Neural cell (in vitro differentiated cells): ENCODE data around the gene WFS1. TPM values are rescaled to one million over a fixed set of nuclear protein-coding genes. Genes with fewer than 3 reads are reported as not detected.

Source experiments
- H2AFZ ChIP-seq: fragments of 200-600, 300-800 bp; sonication (generic), shearing (Covaris generic); 2 replicates; pipeline ENCODE4 v1.6.0; 2014; ENCODE audit warnings: low read depth, mild to moderate bottlenecking, antibody characterized with exemption, low read length, moderate library complexity
- H3F3A ChIP-seq: fragments of 200-600 bp; shearing (Covaris generic); 2 replicates; pipeline ENCODE4 v1.6.1; 2016; ENCODE audit warnings: mild to moderate bottlenecking, moderate library complexity, mixed read lengths, antibody characterized with exemption, low read length; ENCODE audit not compliant: insufficient read depth, poor library complexity, severe bottlenecking
- H3K27ac ChIP-seq: fragments of 200-600, 300-800 bp; sonication (generic), shearing (Covaris generic); 2 replicates; pipeline ENCODE4 v1.5.1; 2014; ENCODE audit warnings: mild to moderate bottlenecking, low read length, moderate library complexity
- H3K27me3 ChIP-seq: fragments of 300-800, 200-600 bp; sonication (generic), shearing (Covaris generic); 2 replicates; pipeline ENCODE4 v1.6.0; 2014; ENCODE audit warnings: mild to moderate bottlenecking, low read depth, low read length, moderate library complexity; ENCODE audit not compliant: insufficient read depth
- H3K36me3 ChIP-seq: fragments of 300-800, 200-600 bp; sonication (generic), shearing (Covaris generic); 2 replicates; pipeline ENCODE4 v1.5.1; 2014; ENCODE audit warnings: mild to moderate bottlenecking, antibody characterized with exemption, low read length, moderate library complexity; ENCODE audit not compliant: insufficient read depth
- H3K4me2 ChIP-seq: fragments of 300-800, 200-600 bp; sonication (generic), shearing (Covaris generic); 2 replicates; pipeline ENCODE4 v1.6.0; 2014; ENCODE audit warnings: mild to moderate bottlenecking, low read length
- H3K4me3 ChIP-seq: fragments of 300-800, 200-600 bp; sonication (generic), shearing (Covaris generic); 2 replicates; pipeline ENCODE4 v1.5.1; 2014; ENCODE audit warnings: mild to moderate bottlenecking, low read length, moderate library complexity
- H3K79me2 ChIP-seq: fragments of 200-600 bp; shearing (Covaris generic); replicated peaks from 2 replicates; pipeline ENCODE4 v1.6.0; 2014; ENCODE audit warnings: mild to moderate bottlenecking, low read length, moderate library complexity; ENCODE audit not compliant: insufficient read depth
- H3K9ac ChIP-seq: fragments of 300-800, 200-600 bp; sonication (generic), shearing (Covaris generic); 2 replicates; pipeline ENCODE4 v1.6.1; 2016; ENCODE audit warnings: mild to moderate bottlenecking, low read length, mixed read lengths
- H3K9me2 ChIP-seq: fragments of 200-600 bp; shearing (Covaris generic); 2 replicates; pipeline ENCODE4 v1.6.1; 2016; ENCODE audit warnings: mild to moderate bottlenecking, low read length, mixed read lengths; ENCODE audit not compliant: insufficient read depth
- H3K9me3 ChIP-seq: fragments of 200-600, 300-800 bp; sonication (generic), shearing (Covaris generic); 2 replicates; pipeline ENCODE4 v1.6.1; 2016; ENCODE audit warnings: mild to moderate bottlenecking, mixed run types, low read length, moderate library complexity, mixed read lengths
- H4K20me1 ChIP-seq: fragments of 200-600 bp; shearing (Covaris generic); 2 replicates; pipeline ENCODE4 v1.6.1; 2016; ENCODE audit warnings: mild to moderate bottlenecking, mixed run types; ENCODE audit not compliant: insufficient read depth
- CTCF ChIP-seq: fragments of 450-650 bp; IDR thresholded peaks from 2 replicates; pipeline ENCODE4 v1.5.1; 2014; ENCODE audit warnings: antibody characterized with exemption, mild to moderate bottlenecking, moderate library complexity; ENCODE audit not compliant: poor library complexity, severe bottlenecking
- EP300 ChIP-seq: fragments of 450-650 bp; conservative IDR thresholded peaks from 2 replicates; pipeline ENCODE4 v1.6.1; 2014; ENCODE audit warnings: antibody characterized with exemption, mild to moderate bottlenecking, moderate library complexity; ENCODE audit not compliant: poor library complexity, severe bottlenecking
- EZH2 ChIP-seq: fragments of 200-600, 300-800 bp; shearing (Covaris generic), sonication (generic); IDR thresholded peaks from 2 replicates; pipeline ENCODE4 v1.6.1; 2014; ENCODE audit warnings: antibody characterized with exemption, low read length, borderline replicate concordance, mild to moderate bottlenecking; ENCODE audit not compliant: insufficient read depth, poor library complexity, severe bottlenecking
- MXI1 ChIP-seq: fragments of 450-650 bp; conservative IDR thresholded peaks from 2 replicates; pipeline ENCODE4 v1.6.1; 2014; ENCODE audit warnings: antibody characterized with exemption, mild to moderate bottlenecking; ENCODE audit not compliant: poor library complexity, severe bottlenecking
- POLR2AphosphoS5 ChIP-seq: IDR thresholded peaks from 2 replicates; pipeline ENCODE4 v1.6.1; 2012
- RAD21 ChIP-seq: fragments of 450-650 bp; conservative IDR thresholded peaks from 2 replicates; pipeline ENCODE4 v1.6.1; 2014; ENCODE audit warnings: antibody characterized with exemption, mild to moderate bottlenecking, moderate library complexity
- SMC3 ChIP-seq: fragments of 450-650 bp; conservative IDR thresholded peaks from 2 replicates; pipeline ENCODE4 v1.6.1; 2014; ENCODE audit warnings: antibody characterized with exemption, mild to moderate bottlenecking, moderate library complexity; ENCODE audit not compliant: poor library complexity
- TAF1 ChIP-seq: IDR thresholded peaks from 2 replicates; pipeline ENCODE4 v1.6.1; 2012; ENCODE audit warnings: low read depth
- polyA plus RNA-seq: library from polyadenylated mRNA; depleted of rRNA; stranded (reverse); fragments of >200 nt; gene quantifications from 2 replicates; pipeline ENCODE4 v1.2.3, GENCODE V29; 2014
- TF ChIP-seq, protein P1 (sequence below): IDR thresholded peaks from 2 replicates; pipeline ENCODE4 v1.6.1; 2012; ENCODE audit warnings: borderline replicate concordance

The WFS1 gene
- polyA plus RNA-seq, 1 donor from 2014 or later: 4.5 TPM

DNA sequence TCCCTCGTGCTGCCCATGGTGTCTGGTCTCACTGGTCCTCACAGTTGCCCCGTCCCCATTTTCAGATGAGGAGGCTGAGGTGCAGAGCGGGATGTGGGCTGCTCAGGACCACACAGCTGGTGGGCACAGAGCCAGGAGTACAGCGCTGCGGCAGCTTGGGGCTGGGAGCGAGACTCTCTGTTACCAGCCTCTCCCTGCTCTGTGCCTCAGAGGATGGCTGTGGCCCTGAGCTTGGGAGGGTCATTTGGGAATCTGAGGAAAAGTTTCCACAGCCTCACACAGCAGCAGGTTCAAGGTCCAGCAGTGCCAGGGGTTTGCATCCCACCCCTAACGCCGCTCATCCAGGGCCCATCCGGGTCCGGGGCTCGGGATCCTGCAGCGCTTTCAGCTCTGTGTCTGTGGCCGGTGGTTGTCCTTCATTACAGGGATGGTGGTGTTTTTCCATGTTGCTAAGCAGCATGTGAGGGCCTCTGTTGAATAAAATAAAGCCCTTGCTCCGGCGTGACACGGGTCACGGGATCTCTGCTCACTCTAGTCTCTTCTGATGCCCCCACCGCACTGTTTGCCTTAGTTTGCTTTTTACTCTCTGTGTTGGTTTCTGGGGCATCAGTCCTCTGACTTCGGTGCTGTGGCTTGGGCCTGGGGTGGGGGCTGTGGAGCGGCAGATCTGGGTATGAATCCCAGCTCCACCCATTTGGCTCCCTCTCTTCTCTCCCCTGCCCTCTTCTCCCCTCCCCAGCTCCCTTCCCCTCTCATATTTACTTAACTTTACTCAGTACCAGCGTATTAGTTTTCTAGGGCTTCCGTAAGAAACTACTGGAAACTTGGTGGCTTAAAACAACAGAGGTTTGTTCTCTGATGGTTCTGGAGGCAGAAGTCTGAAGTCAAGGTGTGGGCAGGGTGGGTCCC is 6.5 kb downstream of the WFS1 start:
- H3K36me3 ChIP-seq: no peaks in the 10 kb centered on the region
- no peaks in the 10 kb centered on the region for H3K9me3 ChIP-seq
- H3K79me2 ChIP-seq: no peaks in the 10 kb centered on the region
- H2AFZ ChIP-seq: no peak overlapping the region
- no peaks in the 10 kb centered on the region for H3K9me2 ChIP-seq
- no peaks in the 10 kb centered on the region for H3F3A ChIP-seq
- TF ChIP-seq CTCF (no peak), EP300 (no peak), RAD21 (no peak), MXI1 (no peak), EZH2 (no peak), TAF1 (no peak), SMC3 (no peak), POLR2AphosphoS5 (no peak)
- TF ChIP-seq, protein P1, sequence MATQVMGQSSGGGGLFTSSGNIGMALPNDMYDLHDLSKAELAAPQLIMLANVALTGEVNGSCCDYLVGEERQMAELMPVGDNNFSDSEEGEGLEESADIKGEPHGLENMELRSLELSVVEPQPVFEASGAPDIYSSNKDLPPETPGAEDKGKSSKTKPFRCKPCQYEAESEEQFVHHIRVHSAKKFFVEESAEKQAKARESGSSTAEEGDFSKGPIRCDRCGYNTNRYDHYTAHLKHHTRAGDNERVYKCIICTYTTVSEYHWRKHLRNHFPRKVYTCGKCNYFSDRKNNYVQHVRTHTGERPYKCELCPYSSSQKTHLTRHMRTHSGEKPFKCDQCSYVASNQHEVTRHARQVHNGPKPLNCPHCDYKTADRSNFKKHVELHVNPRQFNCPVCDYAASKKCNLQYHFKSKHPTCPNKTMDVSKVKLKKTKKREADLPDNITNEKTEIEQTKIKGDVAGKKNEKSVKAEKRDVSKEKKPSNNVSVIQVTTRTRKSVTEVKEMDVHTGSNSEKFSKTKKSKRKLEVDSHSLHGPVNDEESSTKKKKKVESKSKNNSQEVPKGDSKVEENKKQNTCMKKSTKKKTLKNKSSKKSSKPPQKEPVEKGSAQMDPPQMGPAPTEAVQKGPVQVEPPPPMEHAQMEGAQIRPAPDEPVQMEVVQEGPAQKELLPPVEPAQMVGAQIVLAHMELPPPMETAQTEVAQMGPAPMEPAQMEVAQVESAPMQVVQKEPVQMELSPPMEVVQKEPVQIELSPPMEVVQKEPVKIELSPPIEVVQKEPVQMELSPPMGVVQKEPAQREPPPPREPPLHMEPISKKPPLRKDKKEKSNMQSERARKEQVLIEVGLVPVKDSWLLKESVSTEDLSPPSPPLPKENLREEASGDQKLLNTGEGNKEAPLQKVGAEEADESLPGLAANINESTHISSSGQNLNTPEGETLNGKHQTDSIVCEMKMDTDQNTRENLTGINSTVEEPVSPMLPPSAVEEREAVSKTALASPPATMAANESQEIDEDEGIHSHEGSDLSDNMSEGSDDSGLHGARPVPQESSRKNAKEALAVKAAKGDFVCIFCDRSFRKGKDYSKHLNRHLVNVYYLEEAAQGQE: no peak
- H4K20me1 ChIP-seq: no peaks in the 10 kb centered on the region
- H3K27ac ChIP-seq: no peak overlapping the region
- H3K27me3 ChIP-seq: no peaks in the 10 kb centered on the region
- H3K4me3 ChIP-seq: no peak overlapping the region
- no peak overlapping the region for H3K4me2 ChIP-seq
- no peak overlapping the region for H3K9ac ChIP-seq

- H3K79me2 ChIP-seq: no peaks in the 10 kb centered on the region
- H3K9me3 ChIP-seq: no peaks in the 10 kb centered on the region
- no peaks in the 10 kb centered on the region for H3K9me2 ChIP-seq
- TF ChIP-seq, protein P1: no peak
- TF ChIP-seq EP300: no peak
- no peak for TF ChIP-seq TAF1
- no peaks in the 10 kb centered on the region for H3K27me3 ChIP-seq
- H3K27ac ChIP-seq: no peak overlapping the region
- no peak overlapping the region for H3K4me2 ChIP-seq
- no peak overlapping the region for H3K9ac ChIP-seq
- H2AFZ ChIP-seq: no peak overlapping the region
- no peaks in the 10 kb centered on the region for H3F3A ChIP-seq
- H3K4me3 ChIP-seq: no peak overlapping the region
- H3K36me3 ChIP-seq: no peaks in the 10 kb centered on the region
- H4K20me1 ChIP-seq: no peaks in the 10 kb centered on the region
These were observed 7.6 kb downstream of the WFS1 start for GRCh38 chr4:6277139-6277802.
